ENCODE results near the gene ZNF282. TPM values are rescaled to one million over a fixed set of nuclear protein-coding genes. Genes with fewer than 3 reads are reported as not detected.
A peak's percentile ranks its signal among the peaks of the same experiment; 100 is the strongest.

Gene ZNF282
- total and polyA plus RNA-seq, 9 of the 15 experiments (the other 6 are each of a cell fraction or from before 2014, with no cell fraction given), result 0.76 to 58.6 (median 17.4) TPM

- peak; percentile 12; the same call in 1 of the 2 replicates for TF ChIP-seq PKNOX1 (IDR thresholded peaks at IDR 0.05)
Measured at GRCh38 chr7:149216402-149216801, 21.1 kb downstream of the ZNF282 start (continued).

- H3K27ac ChIP-seq (ENCODE audit: extremely low read depth, low read depth, low read length), result no peak overlapping the region
- H4K20me1 ChIP-seq (replicated peaks; ENCODE audit: control insufficient read depth, insufficient read depth, low read length), result no peaks in the 10 kb centered on the region
- no peak for ATAC-seq
- no peak for FAIRE-seq
- H3K9ac ChIP-seq (ENCODE audit: insufficient read depth in 1 of 2, low read depth in 2 of 2, low read length in 2 of 2), result 0 out of 4 replicates have a peak overlapping the region, but pooled peaks of 1 of the 2 experiments have one; percentile 46
- H3K4me1 ChIP-seq (replicated peaks in 1 of 2; ENCODE audit: control insufficient read depth in 2 of 2, insufficient read depth in 2 of 2, low read length in 2 of 2), result peaks cover 0 to 12% of the 10 kb centered on the region in 2 experiments; a peak in 2 of 5 replicates
- H3K79me2 ChIP-seq (ENCODE audit: control insufficient read depth, insufficient read depth, low read length), result no peaks in the 10 kb centered on the region
- no peak for TF ChIP-seq MCM3 (IDR thresholded peaks at IDR 0.05)
- no peak for TF ChIP-seq ZFP36 (IDR thresholded peaks at IDR 0.05; ENCODE audit: low read depth, low read length, partially characterized antibody)
- 0 out of 2 replicates have a peak, but pooled peaks have one; percentile 37 for TF ChIP-seq POLR2A (conservative IDR thresholded peaks at IDR 0.05)
- no peak overlapping the region for H3K4me2 ChIP-seq (ENCODE audit: insufficient read depth, low read length)
- WGBS (ENCODE audit: insufficient coverage, low coverage, missing lambda C conversion rate), result 98% methylated on average over 6 of the region's 6 CpGs
- in situ Hi-C loops (cut with MboI) (no loop called here), intact Hi-C loops (cut with micrococcal nuclease) (no loop called here)
- CTCF ChIA-PET (ENCODE audit: low intra/inter-chr PET ratio), result no interaction called here
- H3K27me3 ChIP-seq (ENCODE audit: control insufficient read depth in 2 of 2, insufficient read depth in 2 of 2, low read length in 2 of 2), result no peaks in the 10 kb centered on the region
- POLR2A ChIA-PET, result no interaction called here
- no peak overlapping the region for H2AFZ ChIP-seq (ENCODE audit: low read depth, low read length)
- DNase-seq (ENCODE audit: extremely low read depth in 1 of 4, low spot score in 3 of 4), result no peak
- H3K4me3 ChIP-seq, result no peak overlapping the region
- peaks cover 93% of the 10 kb centered on the region for H3K36me3 ChIP-seq (ENCODE audit: control insufficient read depth, insufficient read depth, low read length)
- no peaks in the 10 kb centered on the region for H3K9me3 ChIP-seq (replicated peaks; ENCODE audit: control insufficient read depth, insufficient read depth, low read depth, low read length)
- BruUV-seq (replicated peaks), result no TSS peak
- no peaks in the 10 kb centered on the region for H3K9me1 ChIP-seq (ENCODE audit: control insufficient read depth, insufficient read depth, low read length)
Measured at GRCh38 chr7:149217570-149217969, 22.2 kb downstream of the ZNF282 start.
